Smooth muscle cell (in vitro differentiated cells): Measurements from ENCODE around the gene WDR37. TPM values are rescaled to one million over a fixed set of nuclear protein-coding genes. Genes with fewer than 3 reads are reported as not detected.

ENCODE experiments used
- DNase-seq: peaks from one replicate; lab custom pipeline; 2025; ENCODE audit not compliant: unreplicated experiment; lab: John Stamatoyannopoulos, UW
- H2AFZ ChIP-seq: fragments of 200-600 bp; sonication (generic); 2 replicates; pipeline ENCODE4 v1.6.0; 2016; ENCODE audit warnings: antibody characterized with exemption, low read depth, mild to moderate bottlenecking
- H3F3A ChIP-seq: fragments of 200-600 bp; sonication (generic); 2 replicates; pipeline ENCODE4 v1.6.0; 2017; ENCODE audit warnings: antibody characterized with exemption, low read depth
- H3K27ac ChIP-seq: fragments of 200-600 bp; sonication (generic); 2 replicates; pipeline ENCODE4 v1.5.1; 2016; ENCODE audit warnings: low read depth, mild to moderate bottlenecking
- H3K27me3 ChIP-seq: fragments of 200-600 bp; sonication (generic); 2 replicates; pipeline ENCODE4 v1.6.1; 2016; ENCODE audit warnings: low read depth, mild to moderate bottlenecking
- H3K36me3 ChIP-seq: fragments of 200-600 bp; sonication (generic); 2 replicates; pipeline ENCODE4 v1.5.1; 2016; ENCODE audit warnings: low read depth
- H3K4me1 ChIP-seq: fragments of 200-600 bp; sonication (generic); 2 replicates; pipeline ENCODE4 v1.5.1; 2016; ENCODE audit warnings: low read depth
- H3K4me2 ChIP-seq: fragments of 200-600 bp; sonication (generic); 2 replicates; pipeline ENCODE4 v1.6.0; 2016; ENCODE audit warnings: mild to moderate bottlenecking
- H3K4me3 ChIP-seq: fragments of 200-600 bp; sonication (generic); 2 replicates; pipeline ENCODE4 v1.5.1; 2016; ENCODE audit warnings: mild to moderate bottlenecking
- H3K79me2 ChIP-seq: fragments of 200-600 bp; sonication (generic); 2 replicates; pipeline ENCODE4 v1.6.0; 2016; ENCODE audit warnings: low read depth, mild to moderate bottlenecking
- H3K9ac ChIP-seq: fragments of 200-600 bp; sonication (generic); 2 replicates; pipeline ENCODE4 v1.6.0; 2016; ENCODE audit warnings: low read depth
- H3K9me3 ChIP-seq: fragments of 200-600 bp; sonication (generic); replicated peaks from 2 replicates; pipeline ENCODE4 v1.5.1; 2016; ENCODE audit warnings: low read depth
- H4K20me1 ChIP-seq: fragments of 200-600 bp; sonication (generic); 2 replicates; pipeline ENCODE4 v1.6.0; 2016; ENCODE audit warnings: low read depth
- CTCF ChIP-seq: fragments of 200-600 bp; sonication (generic); IDR thresholded peaks from 2 replicates; pipeline ENCODE4 v1.5.1; 2017; ENCODE audit warnings: borderline replicate concordance, mild to moderate bottlenecking, antibody characterized with exemption; ENCODE audit not compliant: insufficient read depth, poor library complexity, severe bottlenecking
- WGBS: methylation state at CpG from one replicate; pipeline ENCODE4 v1.1.7; 2016; ENCODE audit warnings: low lambda C conversion rate; 5-methylcytosine and 5-hydroxymethylcytosine counted together
- polyA plus RNA-seq: library from polyadenylated mRNA; unstranded; fragments of >200 nt; fragmentation: Nextera tagmentation; extraction: Ambion mirVana; gene quantifications from 2 replicates; pipeline ENCODE4 v1.2.1, GENCODE V29; 2016
- total RNA-seq: library from RNA; depleted of rRNA; stranded (reverse); fragments of >200 nt; gene quantifications from 2 replicates; pipeline ENCODE4 v1.2.3, GENCODE V29; 2014

Gene WDR37
- total RNA-seq, result 10.7 and 14.0 TPM in 2 replicates
- polyA plus RNA-seq, result 10.5 and 12.8 TPM in 2 replicates

GRCh38 chr10:1056326-1057105 lies at the start of gene WDR37:
WDR37 (plus strand) TSS chr10:1056385; CDS start chr10:1072156, 15,771 bp downstream.
- TF ChIP-seq CTCF, result no peak
- Histone ChIP-seq H3K27ac (peak within 1 kb of the TSS; percentile 100), H3K9ac (peak within 1 kb of the TSS; percentile 100), H3K4me1 (peaks cover 24% of the 10 kb centered on the region), H3K79me2 (peaks cover 93% of the 10 kb centered on the region), H4K20me1 (peaks cover 65% of the 10 kb centered on the region), H3F3A (peaks cover 7% of the 10 kb centered on the region), H3K4me2 (peak within 1 kb of the TSS; percentile 95), H3K9me3 (no peaks in the 10 kb centered on the region), H2AFZ (peak within 1 kb of the TSS; percentile 67), H3K27me3 (no peaks in the 10 kb centered on the region), H3K36me3 (no peaks in the 10 kb centered on the region), H3K4me3 (peak within 1 kb of the TSS; percentile 97)
- WGBS, result 1% methylated on average over 80 of the region's 87 CpGs
- peak; percentile 50 for DNase-seq

DNA sequence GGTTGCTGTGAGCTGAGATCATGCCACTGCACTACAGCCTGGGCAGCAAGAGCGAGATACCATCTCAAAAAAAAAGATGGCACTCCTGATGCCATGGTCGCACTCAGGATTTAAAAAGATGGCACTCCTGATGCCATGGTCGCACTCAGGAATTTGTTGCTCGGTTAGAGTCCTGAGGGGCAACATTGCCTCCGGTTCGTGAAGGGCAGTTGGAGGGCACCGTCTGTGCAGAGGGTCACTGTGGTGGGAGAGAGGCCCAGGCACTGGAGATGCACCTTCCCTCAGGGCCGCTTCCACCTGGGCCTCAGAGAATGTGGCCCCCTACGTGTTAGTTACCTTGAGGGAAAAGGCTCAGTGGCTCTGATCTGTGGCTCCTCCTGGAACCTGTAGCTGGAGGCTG lies 49.6 kb upstream of the WDR37 start:
- H3K4me3 ChIP-seq, result no peak overlapping the region
- no peaks in the 10 kb centered on the region for H3K4me1 ChIP-seq
- no peaks in the 10 kb centered on the region for H3K9me3 ChIP-seq
- H3K79me2 ChIP-seq, result peaks cover 27% of the 10 kb centered on the region
- 96% methylated on average over 9 of the region's 9 CpGs for WGBS
- H3K27ac ChIP-seq, result no peak overlapping the region
- no peaks in the 10 kb centered on the region for H3F3A ChIP-seq
- peaks cover 38% of the 10 kb centered on the region for H4K20me1 ChIP-seq
- H3K27me3 ChIP-seq, result no peaks in the 10 kb centered on the region
- H3K9ac ChIP-seq, result no peak overlapping the region
- TF ChIP-seq CTCF, result no peak
- no peak for DNase-seq
- H3K4me2 ChIP-seq, result no peak overlapping the region
- H3K36me3 ChIP-seq, result peaks cover 49% of the 10 kb centered on the region
- H2AFZ ChIP-seq, result no peak overlapping the region

DNA sequence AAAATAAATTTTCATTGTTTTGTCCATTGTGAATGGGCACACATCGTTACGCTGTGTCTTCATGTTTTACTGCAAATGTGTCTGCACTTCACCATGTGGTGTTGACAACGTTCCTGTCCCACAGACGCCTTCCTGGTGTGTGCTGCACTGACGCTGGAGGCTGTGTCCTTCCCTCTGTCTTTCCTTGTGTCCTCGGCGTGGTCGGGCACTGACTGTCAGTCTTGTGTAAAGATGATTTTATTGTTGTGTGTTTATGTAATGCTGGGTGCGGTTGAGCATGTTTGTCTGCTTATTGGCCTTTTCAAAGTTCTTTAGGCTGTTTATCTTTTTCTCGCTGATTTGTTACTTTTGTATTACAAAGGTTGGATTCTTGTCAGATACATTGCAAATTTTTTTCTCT lies 48.6 kb upstream of the WDR37 start:
- H3K4me3 ChIP-seq, result no peak overlapping the region
- no peak for TF ChIP-seq CTCF
- H2AFZ ChIP-seq, result no peak overlapping the region
- H3F3A ChIP-seq, result no peaks in the 10 kb centered on the region
- no peak overlapping the region for H3K4me2 ChIP-seq
- H3K27me3 ChIP-seq, result no peaks in the 10 kb centered on the region
- WGBS, result 89% methylated on average over 10 of the region's 10 CpGs
- no peaks in the 10 kb centered on the region for H3K9me3 ChIP-seq
- H3K36me3 ChIP-seq, result peaks cover 49% of the 10 kb centered on the region
- H3K4me1 ChIP-seq, result no peaks in the 10 kb centered on the region
- no peak for DNase-seq
- no peak overlapping the region for H3K27ac ChIP-seq
- peaks cover 17% of the 10 kb centered on the region for H3K79me2 ChIP-seq
- H4K20me1 ChIP-seq, result peaks cover 34% of the 10 kb centered on the region
- no peak overlapping the region for H3K9ac ChIP-seq
